Right ventricle myocardium inferior (tissue), 1 donor: ENCODE measurements around the gene ADD3. TPM values are rescaled to one million over a fixed set of nuclear protein-coding genes. Genes with fewer than 3 reads are reported as not detected.
A peak's percentile ranks its signal among the peaks of the same experiment; 100 is the strongest.

Source experiments
- ATAC-seq: fragments of 200-7000 bp; cut with Tn5 transposase; one replicate; pipeline ENCODE4 v1.9.1; 2020; ENCODE audit warnings: mild to moderate bottlenecking, moderate library complexity
- DNase-seq: peaks from one replicate; pipeline ENCODE4 v3.0.0; 2021; ENCODE audit errors: missing footprints
- intact Hi-C: fragments of 100-400 bp; cut with DNase I; formaldehyde crosslinking; loops from one replicate; pipeline ENCODE4 v1.11.0; 2022
- long read RNA-seq: library from polyadenylated mRNA; unstranded; transcript quantifications from one replicate; pipeline ENCODE4 v2.0.0, GENCODE V29; 2021
- total RNA-seq: library from RNA; stranded (reverse); fragmentation: NEBNext Ultra II Directional; extraction: Animal tissue kit (Norgen Biotek cat#: 25700); gene quantifications from one replicate; pipeline ENCODE4 v1.2.1, GENCODE V29; 2021
- donor health status: DM: no; HTN: yes; CAD: no; lungs with severe emphysema.

ADD3 gene
- total RNA-seq, result 121 TPM
- long read RNA-seq, full-length matches to known transcripts, result 92 of 112 reads
- long read RNA-seq, partial matches to known transcripts, result 6 of 112 reads
- long read RNA-seq, other reads (novel, unspliced or antisense), result 14 of 112 reads

GRCh38 chr10:110007701-110008517 is at the start of gene ADD3:
Gene ADD3 (plus strand): TSS chr10:110007984. CDS start chr10:110100654, 92,670 bp downstream.
- ATAC-seq, result peak; percentile 92
- intact Hi-C loops, result loop anchor here (2.0 to 10.0 kb wide), 8 partner anchors 41 to 267 kb away; partner anchors contain the start of gene XPNPEP1
- DNase-seq, result peak; percentile 97

- no peak for ATAC-seq
- intact Hi-C loops, result no loop called here
Measured at GRCh38 chr10:109958059-109958458, 49.7 kb upstream of the ADD3 start.

GRCh38 chr10:109959259-109960145 is 48.3 kb upstream of the ADD3 start:
- intact Hi-C loops, result no loop called here
- no peak for ATAC-seq
- DNase-seq, result no peak

More at GRCh38 chr10:109958059-109958458, 49.7 kb upstream of the ADD3 start:
- DNase-seq, result no peak

- intact Hi-C loops, result no loop called here
- ATAC-seq (no peak), DNase-seq (no peak)
Measured at GRCh38 chr10:109960682-109961081, 47.1 kb upstream of the ADD3 start.

- DNase-seq, result no peak
- intact Hi-C loops, result no loop called here
- ATAC-seq, result no peak
Measured at GRCh38 chr10:109961174-109962001, 46.4 kb upstream of the ADD3 start.

- DNase-seq (no peak), ATAC-seq (no peak)
- intact Hi-C loops, result no loop called here
Measured at GRCh38 chr10:109962247-109962646, 45.5 kb upstream of the ADD3 start.

GRCh38 chr10:109963439-109963838 is 44.3 kb upstream of the ADD3 start:
- ATAC-seq (no peak), DNase-seq (no peak)
- intact Hi-C loops, result no loop called here

GRCh38 chr10:109964318-109964717 is 43.5 kb upstream of the ADD3 start:
- intact Hi-C loops, result no loop called here
- no peak for DNase-seq
- no peak for ATAC-seq

- DNase-seq, result no peak
- ATAC-seq, result no peak
- intact Hi-C loops, result loop anchor here (5.0 kb wide), 2 partner anchors 40 to 80 kb away; partner anchors contain the start of gene ADD3
Measured at GRCh38 chr10:109966961-109967738, 40.6 kb upstream of the ADD3 start.

GRCh38 chr10:109967739-109968088 is 40.1 kb upstream of the ADD3 start:
- DNase-seq (no peak), ATAC-seq (no peak)
- intact Hi-C loops, result loop anchor here (5.0 kb wide), 2 partner anchors 40 to 80 kb away; partner anchors contain the start of gene ADD3

- intact Hi-C loops, result loop anchor here (5.0 kb wide), 2 partner anchors 38 to 82 kb away; partner anchors contain the start of gene ADD3
- no peak for DNase-seq
- ATAC-seq, result peak; percentile 35
Measured at GRCh38 chr10:109968953-109969759, 38.6 kb upstream of the ADD3 start.

- ATAC-seq, result peak; percentile 14
- intact Hi-C loops, result loop anchor here (5.0 kb wide), 2 partner anchors 37 to 83 kb away; partner anchors contain the start of gene ADD3
Measured at GRCh38 chr10:109969760-109970346, 37.9 kb upstream of the ADD3 start.

GRCh38 chr10:109971634-109972033 is 36.1 kb upstream of the ADD3 start:
- intact Hi-C loops, result no loop called here
- ATAC-seq, result no peak
- no peak for DNase-seq

More at GRCh38 chr10:109969760-109970346, 37.9 kb upstream of the ADD3 start:
- DNase-seq, result no peak

- intact Hi-C loops, result no loop called here
Measured at GRCh38 chr10:109972372-109973001, 35.3 kb upstream of the ADD3 start.

GRCh38 chr10:109973326-109973829 is 34.4 kb upstream of the ADD3 start:
- DNase-seq, result no peak
- intact Hi-C loops, result no loop called here
- no peak for ATAC-seq

More at GRCh38 chr10:109972372-109973001, 35.3 kb upstream of the ADD3 start:
- DNase-seq, result no peak
- no peak for ATAC-seq
